Peyer's patch (tissue), 4 donors: Measurements from ENCODE around the gene GMPR2. TPM values are rescaled to one million over a fixed set of nuclear protein-coding genes. Genes with fewer than 3 reads are reported as not detected.
"Not testable (repeated sequence)": the region's sequence is repeated elsewhere in the genome, so short reads cannot be mapped to it uniquely, and the experiment has no call there.

Experiments used
- DNase-seq, 3 donors: peaks; one replicate each; pipeline ENCODE4 v3.0.0-alpha.2; 2017 to 2019
- H3K27ac ChIP-seq, 4 donors: fragments of 200-600 bp; sonication (generic); one replicate each; pipeline ENCODE4 v1.5.1; 2016 to 2019
- H3K27me3 ChIP-seq, 2 donors: fragments of 200-600 bp; sonication (generic); one replicate each; pipeline ENCODE4 v1.5.1; 2019
- H3K36me3 ChIP-seq, 3 donors: fragments of 200-600 bp; sonication (generic); one replicate each; pipeline ENCODE4 v1.5.1; 2016 to 2019
- H3K4me1 ChIP-seq, 4 donors: fragments of 200-600 bp; sonication (generic); one replicate each; pipeline ENCODE4 v1.5.1; 2016 to 2019
- H3K4me3 ChIP-seq, 4 donors: fragments of 200-600 bp; sonication (generic); 1 replicate in 3 of 4; 2 replicates in 1 of 4; pipeline ENCODE4 v1.5.1; 2016 to 2019; ENCODE audit warnings: mild to moderate bottlenecking in 1 of 4
- H3K9me3 ChIP-seq, 4 donors: fragments of 200-600 bp; sonication (generic); one replicate each; pipeline ENCODE4 v1.5.1; 2016 to 2019; ENCODE audit warnings: mild to moderate bottlenecking in 1 of 4
- CTCF ChIP-seq, 6 experiments: fragments of 450-650 bp in 4 of 6; fragments of 200-600 bp in 2 of 6; sonication (generic) in 1 of 6; IDR thresholded peaks; one replicate each; pipeline ENCODE4 v1.5.1; 2017 to 2019; ENCODE audit warnings: antibody characterized with exemption in 6 of 6, mild to moderate bottlenecking in 3 of 6, moderate library complexity in 1 of 6
- POLR2A ChIP-seq, 2 donors: fragments of 450-650 bp; IDR thresholded peaks; one replicate each; pipeline ENCODE4 v1.5.1; 2017; ENCODE audit warnings: antibody characterized with exemption in 2 of 2, mild to moderate bottlenecking in 2 of 2, moderate library complexity in 2 of 2
- total RNA-seq, 4 donors: library from RNA; depleted of rRNA; stranded (reverse); fragments of >200 nt; gene quantifications; one replicate each; pipeline ENCODE4 v1.1.0, GENCODE V29; 2016

GMPR2 gene
- total RNA-seq, 4 donors from 2014 or later = 52.7 to 59.4 (median 55.3) TPM

DNA sequence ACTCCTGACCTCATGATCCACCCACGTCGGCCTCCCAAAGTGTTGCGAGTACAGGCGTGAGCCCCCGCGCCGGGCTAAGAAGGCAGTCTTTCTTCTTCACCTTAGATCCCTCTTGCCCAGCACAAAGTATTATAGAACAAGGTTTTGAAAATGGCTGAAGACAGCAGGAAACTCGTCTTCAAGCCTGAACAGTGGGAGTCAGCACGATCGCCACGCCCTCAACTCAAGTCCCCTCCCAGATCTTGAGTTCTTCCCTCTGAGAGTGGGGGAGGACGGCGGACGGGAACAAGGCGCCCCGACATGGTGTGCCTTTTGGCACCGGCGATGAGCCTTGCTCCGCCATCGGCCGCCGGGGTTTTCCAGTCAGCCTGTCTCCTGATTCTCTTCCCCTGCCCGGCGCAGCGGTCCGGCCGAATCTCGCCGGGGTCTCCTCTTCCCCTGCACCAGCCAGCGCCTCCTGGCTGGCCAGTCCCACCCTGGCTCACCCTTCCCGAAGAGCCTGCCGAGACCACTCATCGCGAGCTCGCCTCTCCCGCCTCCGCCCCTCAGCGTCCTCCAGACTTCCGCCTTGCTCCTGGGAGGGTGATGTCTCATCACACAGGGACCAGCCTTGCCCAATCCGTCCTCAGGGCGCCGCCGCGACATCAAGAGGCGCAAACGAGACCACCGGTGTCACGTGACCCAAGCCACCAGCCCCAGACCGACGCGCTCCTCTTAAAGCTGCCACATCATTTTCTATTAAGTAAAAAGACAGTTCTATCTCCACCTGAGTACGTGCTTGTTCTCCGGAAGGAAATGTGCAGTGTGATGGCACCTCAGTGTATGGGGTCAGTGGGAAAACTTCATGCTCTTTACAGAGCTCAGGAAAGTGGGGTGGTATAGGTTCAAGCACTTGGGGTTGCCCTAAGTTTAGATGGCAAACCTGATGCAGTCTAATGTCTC, 19.5 kb upstream of the GMPR2 start, which contains the start of gene CHMP4A:
Gene CHMP4A, minus strand, starts transcription at position 565 of the 942 bp plus-strand sequence. Its CDS starts 49 bp downstream, at position 516.
- peaks cover 0 to 22% (median 3%) of the 10 kb centered on the region in 4 donors for H3K4me1 ChIP-seq
- no peaks in the 10 kb centered on the region for H3K9me3 ChIP-seq
- H3K27me3 ChIP-seq = no peaks in the 10 kb centered on the region
- H3K4me3 ChIP-seq = peak within 1 kb of the TSS; percentile 62 to 80 (median 72)
- peak; percentile 93 to 94 for TF ChIP-seq POLR2A (IDR thresholded peaks at IDR 0.05)
- TF ChIP-seq CTCF (IDR thresholded peaks at IDR 0.05) = peak in 3 of 6 experiments; percentile 17 to 28 (median 26)
- peak; percentile 94 to 99 (median 99) for DNase-seq
- peaks cover 0 to 36% (median 0%) of the 10 kb centered on the region in 3 donors for H3K36me3 ChIP-seq
- peak within 1 kb of the TSS; percentile 96 to 98 (median 97) for H3K27ac ChIP-seq

GRCh38 chr14:24213866-24214662, 18.7 kb upstream of the GMPR2 start:
- TF ChIP-seq POLR2A (IDR thresholded peaks at IDR 0.05) = no peak
- no peak for TF ChIP-seq CTCF (IDR thresholded peaks at IDR 0.05)
- peak overlapping the region in 2 of 4 donors; percentile 74 to 80 for H3K4me3 ChIP-seq
- no peak for DNase-seq

DNA sequence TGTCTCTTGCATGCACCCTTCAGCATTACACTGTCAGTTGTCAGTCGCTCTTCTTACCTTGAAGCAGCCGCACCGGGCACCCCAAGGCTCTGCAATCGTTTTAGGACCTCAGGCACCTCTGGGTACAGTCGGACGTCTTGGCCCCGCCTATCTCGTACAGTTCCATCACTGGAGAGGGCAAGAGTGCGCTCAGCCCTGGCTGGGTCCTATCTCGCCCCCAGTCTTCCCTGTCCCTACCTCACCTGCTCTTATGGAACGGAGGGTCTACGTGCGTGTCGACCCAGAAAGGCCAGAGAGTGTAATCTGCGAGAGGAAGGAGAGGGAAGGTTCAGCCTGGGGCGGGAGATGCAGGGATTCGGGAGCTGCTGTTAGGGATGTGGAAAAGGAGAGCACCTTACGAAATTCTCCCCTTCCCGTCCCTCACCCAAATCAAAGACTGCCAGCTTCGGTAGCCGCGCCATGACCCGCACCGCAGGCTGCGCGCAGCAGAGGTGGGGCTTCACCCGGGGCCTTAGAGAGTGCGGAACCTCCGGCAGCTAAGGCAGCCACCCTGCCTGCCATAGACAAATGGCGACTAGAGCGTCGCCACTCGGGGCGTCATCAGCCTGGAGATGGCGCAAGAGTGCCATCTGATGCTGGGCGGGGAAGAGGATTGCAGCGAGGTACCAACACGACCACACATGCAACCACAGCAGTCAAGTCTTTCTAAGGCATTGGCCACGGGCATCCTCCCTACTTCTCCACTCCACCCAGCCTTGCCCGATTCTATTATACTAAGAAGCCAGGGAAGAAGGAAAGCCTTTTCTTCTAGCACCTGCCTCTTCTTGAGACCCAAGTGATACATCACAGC, 17.0 kb upstream of the GMPR2 start, which contains the start of gene MDP1:
Gene MDP1, minus strand, starts transcription at position 572 of the 850 bp plus-strand sequence. Its CDS starts 111 bp downstream, at position 461.
- H3K4me3 ChIP-seq = peak within 1 kb of the TSS; percentile 62 to 90 (median 69)
- peak within 1 kb of the TSS; percentile 89 to 97 (median 94) for H3K27ac ChIP-seq
- H3K36me3 ChIP-seq = peaks cover 0 to 12% (median 0%) of the 10 kb centered on the region in 3 donors
- H3K27me3 ChIP-seq = no peaks in the 10 kb centered on the region
- H3K9me3 ChIP-seq = no peaks in the 10 kb centered on the region
- H3K4me1 ChIP-seq = peaks cover 0 to 22% (median 3%) of the 10 kb centered on the region in 4 donors
- peak; percentile 84 to 94 (median 89) for DNase-seq
- peak; percentile 67 to 76 for TF ChIP-seq POLR2A (IDR thresholded peaks at IDR 0.05)
- peak; percentile 26 to 69 (median 56) for TF ChIP-seq CTCF (IDR thresholded peaks at IDR 0.05)

More at GRCh38 chr14:24213866-24214662, 18.7 kb upstream of the GMPR2 start:
- Histone ChIP-seq H3K9me3 (no peaks in the 10 kb centered on the region), H3K4me1 (peaks cover 0 to 22% (median 3%) of the 10 kb centered on the region in 4 donors), H3K36me3 (peaks cover 0 to 28% (median 0%) of the 10 kb centered on the region in 3 donors), H3K27ac (peak overlapping the region; percentile 96 to 98 (median 97)), H3K27me3 (no peaks in the 10 kb centered on the region)

- no peaks in the 10 kb centered on the region for H3K27me3 ChIP-seq
- DNase-seq = no peak
- no peaks in the 10 kb centered on the region for H3K9me3 ChIP-seq
- H3K4me3 ChIP-seq = peak overlapping the region in 3 of 4 donors; percentile 62 to 90 (median 73)
- TF ChIP-seq POLR2A (IDR thresholded peaks at IDR 0.05) = no peak
- H3K4me1 ChIP-seq = peaks cover 0 to 22% (median 3%) of the 10 kb centered on the region in 4 donors
- peak overlapping the region; percentile 89 to 97 (median 94) for H3K27ac ChIP-seq
- peaks cover 0 to 7% (median 0%) of the 10 kb centered on the region in 3 donors for H3K36me3 ChIP-seq
These were observed 16.4 kb upstream of the GMPR2 start for GRCh38 chr14:24216345-24216699.

DNA sequence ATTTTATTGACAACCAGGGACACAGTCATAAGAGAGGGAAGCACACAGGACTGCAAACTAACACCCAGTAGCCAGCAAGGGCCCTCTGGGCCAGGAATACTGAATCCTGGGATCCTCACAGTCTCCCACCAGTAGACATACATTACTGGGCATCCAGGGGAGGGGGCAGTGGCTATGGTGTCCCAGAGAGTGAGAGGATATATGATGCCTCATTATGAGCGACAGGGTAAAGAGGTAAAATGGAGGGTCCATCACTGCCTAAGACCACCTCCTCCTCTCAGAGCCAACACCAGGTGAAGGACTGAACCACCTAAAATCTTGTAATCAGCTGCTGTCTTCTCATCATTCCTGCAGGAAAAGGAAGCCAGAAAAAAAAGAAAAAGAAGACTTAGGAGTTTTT, 15.9 kb upstream of the GMPR2 start:
- not testable (repeated sequence) for DNase-seq, H3K27ac ChIP-seq, H3K27me3 ChIP-seq, H3K36me3 ChIP-seq, H3K4me3 ChIP-seq, H3K9me3 ChIP-seq
- peaks cover 0 to 20% (median 3%) of the 10 kb centered on the region in 4 donors for H3K4me1 ChIP-seq
